Measurements from ENCODE around the gene EPB41L5. TPM values are rescaled to one million over a fixed set of nuclear protein-coding genes. Genes with fewer than 3 reads are reported as not detected.

EPB41L5 gene
- total RNA-seq, 1 experiment from 2014 or later, result 34.9 TPM

GRCh38 chr2:120103723-120104467 lies 91.0 kb downstream of the EPB41L5 start:
- no peaks in the 10 kb centered on the region for H3K27me3 Mint-ChIP-seq (ENCODE audit: low read depth)
- ATAC-seq (no peak), DNase-seq (ENCODE audit: low spot score) (no peak)
- H3K4me3 Mint-ChIP-seq, result no peak overlapping the region
- H3K36me3 Mint-ChIP-seq, result peaks cover 8% of the 10 kb centered on the region
- H3K9me3 Mint-ChIP-seq, result no peaks in the 10 kb centered on the region
- ChIA-PET POLR2A (no interaction called here), CTCF (no interaction called here)
- TF ChIP-seq ERG (CRISPR knock-in tag; IDR thresholded peaks at IDR 0.05), result no peak
- no peak for TF ChIP-seq E2F1 (CRISPR knock-in tag; IDR thresholded peaks at IDR 0.05)
- no peak for TF ChIP-seq EMX1 (CRISPR knock-in tag; IDR thresholded peaks at IDR 0.05)
- no peak for TF ChIP-seq PRDM15 (CRISPR knock-in tag; IDR thresholded peaks at IDR 0.05)
- TF ChIP-seq, protein P1, sequence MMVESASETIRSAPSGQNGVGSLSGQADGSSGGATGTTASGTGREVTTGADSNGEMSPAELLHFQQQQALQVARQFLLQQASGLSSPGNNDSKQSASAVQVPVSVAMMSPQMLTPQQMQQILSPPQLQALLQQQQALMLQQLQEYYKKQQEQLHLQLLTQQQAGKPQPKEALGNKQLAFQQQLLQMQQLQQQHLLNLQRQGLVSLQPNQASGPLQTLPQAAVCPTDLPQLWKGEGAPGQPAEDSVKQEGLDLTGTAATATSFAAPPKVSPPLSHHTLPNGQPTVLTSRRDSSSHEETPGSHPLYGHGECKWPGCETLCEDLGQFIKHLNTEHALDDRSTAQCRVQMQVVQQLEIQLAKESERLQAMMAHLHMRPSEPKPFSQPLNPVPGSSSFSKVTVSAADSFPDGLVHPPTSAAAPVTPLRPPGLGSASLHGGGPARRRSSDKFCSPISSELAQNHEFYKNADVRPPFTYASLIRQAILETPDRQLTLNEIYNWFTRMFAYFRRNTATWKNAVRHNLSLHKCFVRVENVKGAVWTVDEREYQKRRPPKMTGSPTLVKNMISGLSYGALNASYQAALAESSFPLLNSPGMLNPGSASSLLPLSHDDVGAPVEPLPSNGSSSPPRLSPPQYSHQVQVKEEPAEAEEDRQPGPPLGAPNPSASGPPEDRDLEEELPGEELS (CRISPR knock-in tag; IDR thresholded peaks at IDR 0.05), result no peak
- TF ChIP-seq, protein P2, sequence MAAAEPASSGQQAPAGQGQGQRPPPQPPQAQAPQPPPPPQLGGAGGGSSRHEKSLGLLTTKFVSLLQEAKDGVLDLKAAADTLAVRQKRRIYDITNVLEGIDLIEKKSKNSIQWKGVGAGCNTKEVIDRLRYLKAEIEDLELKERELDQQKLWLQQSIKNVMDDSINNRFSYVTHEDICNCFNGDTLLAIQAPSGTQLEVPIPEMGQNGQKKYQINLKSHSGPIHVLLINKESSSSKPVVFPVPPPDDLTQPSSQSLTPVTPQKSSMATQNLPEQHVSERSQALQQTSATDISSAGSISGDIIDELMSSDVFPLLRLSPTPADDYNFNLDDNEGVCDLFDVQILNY (CRISPR knock-in tag; IDR thresholded peaks at IDR 0.05), result no peak
- no peak for TF ChIP-seq TCF7 (CRISPR knock-in tag; IDR thresholded peaks at IDR 0.05; ENCODE audit: low read depth)
- TF ChIP-seq NR2C2 (CRISPR knock-in tag; IDR thresholded peaks at IDR 0.05), result no peak
- no peak for TF ChIP-seq ZNF219 (CRISPR knock-in tag; IDR thresholded peaks at IDR 0.05; ENCODE audit: borderline replicate concordance)
- TF ChIP-seq, protein P3, sequence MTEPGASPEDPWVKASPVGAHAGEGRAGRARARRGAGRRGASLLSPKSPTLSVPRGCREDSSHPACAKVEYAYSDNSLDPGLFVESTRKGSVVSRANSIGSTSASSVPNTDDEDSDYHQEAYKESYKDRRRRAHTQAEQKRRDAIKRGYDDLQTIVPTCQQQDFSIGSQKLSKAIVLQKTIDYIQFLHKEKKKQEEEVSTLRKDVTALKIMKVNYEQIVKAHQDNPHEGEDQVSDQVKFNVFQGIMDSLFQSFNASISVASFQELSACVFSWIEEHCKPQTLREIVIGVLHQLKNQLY (CRISPR knock-in tag; IDR thresholded peaks at IDR 0.05), result no peak
- TF ChIP-seq HMGXB4 (CRISPR knock-in tag; IDR thresholded peaks at IDR 0.05), result no peak
- TF ChIP-seq, protein P4, sequence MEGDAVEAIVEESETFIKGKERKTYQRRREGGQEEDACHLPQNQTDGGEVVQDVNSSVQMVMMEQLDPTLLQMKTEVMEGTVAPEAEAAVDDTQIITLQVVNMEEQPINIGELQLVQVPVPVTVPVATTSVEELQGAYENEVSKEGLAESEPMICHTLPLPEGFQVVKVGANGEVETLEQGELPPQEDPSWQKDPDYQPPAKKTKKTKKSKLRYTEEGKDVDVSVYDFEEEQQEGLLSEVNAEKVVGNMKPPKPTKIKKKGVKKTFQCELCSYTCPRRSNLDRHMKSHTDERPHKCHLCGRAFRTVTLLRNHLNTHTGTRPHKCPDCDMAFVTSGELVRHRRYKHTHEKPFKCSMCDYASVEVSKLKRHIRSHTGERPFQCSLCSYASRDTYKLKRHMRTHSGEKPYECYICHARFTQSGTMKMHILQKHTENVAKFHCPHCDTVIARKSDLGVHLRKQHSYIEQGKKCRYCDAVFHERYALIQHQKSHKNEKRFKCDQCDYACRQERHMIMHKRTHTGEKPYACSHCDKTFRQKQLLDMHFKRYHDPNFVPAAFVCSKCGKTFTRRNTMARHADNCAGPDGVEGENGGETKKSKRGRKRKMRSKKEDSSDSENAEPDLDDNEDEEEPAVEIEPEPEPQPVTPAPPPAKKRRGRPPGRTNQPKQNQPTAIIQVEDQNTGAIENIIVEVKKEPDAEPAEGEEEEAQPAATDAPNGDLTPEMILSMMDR (IDR thresholded peaks at IDR 0.05), result no peak
- TF ChIP-seq NFATC4 (CRISPR knock-in tag; IDR thresholded peaks at IDR 0.05), result no peak
- no peak for TF ChIP-seq ZNF423 (CRISPR knock-in tag; IDR thresholded peaks at IDR 0.05)
- TF ChIP-seq GABPB1 (CRISPR knock-in tag; IDR thresholded peaks at IDR 0.05), result no peak
- no peak for TF ChIP-seq MXD4 (CRISPR knock-in tag; IDR thresholded peaks at IDR 0.05; ENCODE audit: borderline replicate concordance)
- peak overlapping the region; percentile 26; the same call in 1 of the 2 replicates for H3K27ac Mint-ChIP-seq
- H3K4me1 Mint-ChIP-seq, result no peaks in the 10 kb centered on the region
